A673 (cell line): ENCODE results near the gene PCBP1. TPM values are rescaled to one million over a fixed set of nuclear protein-coding genes. Genes with fewer than 3 reads are reported as not detected.
"Not testable (repeated sequence)": the region's sequence is repeated elsewhere in the genome, so short reads cannot be mapped to it uniquely, and the experiment has no call there.

ENCODE experiments used
- BruUV-seq: library from RNA; stranded (reverse); fragments of 400-500 nt; replicated peaks from 2 replicates; lab custom pipeline; 2021; lab: Mats Ljungman, UMichigan
- CTCF ChIA-PET: fragments of 300-600 bp; sonication (Branson Sonifier 250); formaldehyde crosslinking; loops from one replicate; lab custom pipeline; 2022; ENCODE audit warnings: antibody characterized with exemption; lab: Charles Lee
- POLR2A ChIA-PET: fragments of 300-600 bp; sonication (Branson Sonifier 250); formaldehyde crosslinking; loops from one replicate; lab custom pipeline; 2022; ENCODE audit warnings: antibody characterized with exemption; ENCODE audit not compliant: low non-redundant PET; lab: Charles Lee
- DNase-seq: peaks from one replicate; pipeline ENCODE4 v3.0.0-alpha.2; 2015; ENCODE audit warnings: low spot score
- H3K27ac ChIP-seq: fragments of 200-600 bp; sonication (generic); 2 replicates; pipeline ENCODE4 v1.5.1; 2016; ENCODE audit warnings: mixed run types, low read depth, mild to moderate bottlenecking, mixed read lengths, antibody characterized with exemption, low read length; ENCODE audit not compliant: poor library complexity, severe bottlenecking
- H3K27me3 ChIP-seq: fragments of 200-600 bp; sonication (generic); replicated peaks from 2 replicates; pipeline ENCODE4 v1.6.1; 2017; ENCODE audit warnings: mixed run types, low read depth, mild to moderate bottlenecking, mixed read lengths, antibody characterized with exemption, low read length; ENCODE audit not compliant: insufficient read depth, poor library complexity
- H3K36me3 ChIP-seq: fragments of 200-600 bp; sonication (generic); 2 replicates; pipeline ENCODE4 v1.6.1; 2016; ENCODE audit warnings: mixed run types, mild to moderate bottlenecking, mixed read lengths, antibody characterized with exemption, low read length; ENCODE audit not compliant: insufficient read depth, poor library complexity, severe bottlenecking
- H3K4me1 ChIP-seq: fragments of 200-600 bp; sonication (generic); 2 replicates; pipeline ENCODE4 v1.6.1; 2017; ENCODE audit warnings: mixed run types, mild to moderate bottlenecking, mixed read lengths, antibody characterized with exemption, low read length; ENCODE audit not compliant: insufficient read depth, poor library complexity, severe bottlenecking
- H3K4me3 ChIP-seq: fragments of 200-600 bp; sonication (generic); 2 replicates; pipeline ENCODE4 v1.5.1; 2016; ENCODE audit warnings: low read depth, mixed run types, mild to moderate bottlenecking, mixed read lengths, low read length; ENCODE audit not compliant: poor library complexity, severe bottlenecking
- H3K9me3 ChIP-seq: fragments of 200-600 bp; sonication (generic); 2 replicates; pipeline ENCODE4 v1.6.1; 2016; ENCODE audit warnings: mixed run types, low read depth, mild to moderate bottlenecking, mixed read lengths, antibody characterized with exemption, low read length; ENCODE audit not compliant: poor library complexity, severe bottlenecking
- CTCF ChIP-seq: fragments of 300-800, 200-600 bp; sonication (generic); conservative IDR thresholded peaks from 2 replicates; pipeline ENCODE4 v1.5.1; 2017; ENCODE audit warnings: low read depth, mild to moderate bottlenecking, antibody characterized with exemption, low read length, moderate library complexity, mixed read lengths
- EZH2 ChIP-seq: fragments of 200-600 bp; sonication (generic); IDR thresholded peaks from 2 replicates; pipeline ENCODE4 v1.6.1; 2017; ENCODE audit warnings: borderline replicate concordance, low read depth, mild to moderate bottlenecking, mixed read lengths, antibody characterized with exemption, low read length; ENCODE audit not compliant: poor library complexity, severe bottlenecking
- intact Hi-C: fragments of 100-400 bp; cut with micrococcal nuclease; formaldehyde crosslinking; loops from one replicate; pipeline ENCODE4 v1.10.0; 2022; ENCODE audit not compliant: unreplicated experiment
- total RNA-seq: library from RNA; stranded (reverse); gene quantifications from 2 replicates; pipeline ENCODE4 v1.2.3, GENCODE V29; 2021

Gene PCBP1
- total RNA-seq, 1 experiment from 2014 or later, result 350 TPM

- no peak overlapping the region for H3K27ac ChIP-seq
- ChIA-PET CTCF (no interaction called here), POLR2A (interaction anchor here (0.6 kb wide), 1 partner anchor 45 kb away, joined by 3 read pairs; no protein-coding TSS in a partner anchor)
- H3K9me3 ChIP-seq, result no peaks in the 10 kb centered on the region
- peaks cover 18% of the 10 kb centered on the region for H3K36me3 ChIP-seq
- H3K27me3 ChIP-seq, result no peaks in the 10 kb centered on the region
- intact Hi-C loops, result no loop called here
- H3K4me3 ChIP-seq, result no peak overlapping the region
- no TSS peak for BruUV-seq
- no peak for DNase-seq
- TF ChIP-seq EZH2 (no peak), CTCF (no peak)
- peaks cover 11% of the 10 kb centered on the region for H3K4me1 ChIP-seq
These were observed 4.5 kb downstream of the PCBP1 start for GRCh38 chr2:70091816-70092215.

- H3K27ac ChIP-seq, H3K4me3 ChIP-seq, H3K9me3 ChIP-seq, BruUV-seq, H3K27me3 ChIP-seq, DNase-seq, CTCF ChIA-PET, POLR2A ChIA-PET, intact Hi-C loops: not testable (repeated sequence)
- Histone ChIP-seq H3K36me3 (peaks cover 16% of the 10 kb centered on the region), H3K4me1 (peaks cover 11% of the 10 kb centered on the region)
These were observed 5.4 kb downstream of the PCBP1 start for GRCh38 chr2:70092576-70093243.

- ChIA-PET CTCF (interaction anchor here (0.5 kb wide), 1 partner anchor 23 kb away, joined by 7 read pairs; no protein-coding TSS in a partner anchor), POLR2A (interaction anchor here (0.6 kb wide), 1 partner anchor 19 kb away, joined by 3 read pairs; no protein-coding TSS in a partner anchor)
- H3K4me1 ChIP-seq, result peaks cover 11% of the 10 kb centered on the region
- BruUV-seq, result no TSS peak
- TF ChIP-seq CTCF, result no peak
- H3K9me3 ChIP-seq, result no peaks in the 10 kb centered on the region
- DNase-seq, result no peak
- no peak overlapping the region for H3K4me3 ChIP-seq
- H3K27ac ChIP-seq, result no peak overlapping the region
- intact Hi-C loops, result no loop called here
- H3K36me3 ChIP-seq, result no peaks in the 10 kb centered on the region
- H3K27me3 ChIP-seq, result no peaks in the 10 kb centered on the region
These were observed 7.1 kb downstream of the PCBP1 start for GRCh38 chr2:70094171-70094977.
